Jurkat, Clone E6-1 (cell line): ENCODE measurements around the gene INSIG1.

ENCODE experiments used
- DNase-seq: peaks from one replicate; pipeline ENCODE4 v3.0.0-alpha.2; 2011; ENCODE audit warnings: low read depth, low spot score
- H3K4me3 ChIP-seq: 2 replicates; pipeline ENCODE4 v1.5.1; 2011; ENCODE audit warnings: mild to moderate bottlenecking, low read length, control low read depth, moderate library complexity

The INSIG1 gene

DNA sequence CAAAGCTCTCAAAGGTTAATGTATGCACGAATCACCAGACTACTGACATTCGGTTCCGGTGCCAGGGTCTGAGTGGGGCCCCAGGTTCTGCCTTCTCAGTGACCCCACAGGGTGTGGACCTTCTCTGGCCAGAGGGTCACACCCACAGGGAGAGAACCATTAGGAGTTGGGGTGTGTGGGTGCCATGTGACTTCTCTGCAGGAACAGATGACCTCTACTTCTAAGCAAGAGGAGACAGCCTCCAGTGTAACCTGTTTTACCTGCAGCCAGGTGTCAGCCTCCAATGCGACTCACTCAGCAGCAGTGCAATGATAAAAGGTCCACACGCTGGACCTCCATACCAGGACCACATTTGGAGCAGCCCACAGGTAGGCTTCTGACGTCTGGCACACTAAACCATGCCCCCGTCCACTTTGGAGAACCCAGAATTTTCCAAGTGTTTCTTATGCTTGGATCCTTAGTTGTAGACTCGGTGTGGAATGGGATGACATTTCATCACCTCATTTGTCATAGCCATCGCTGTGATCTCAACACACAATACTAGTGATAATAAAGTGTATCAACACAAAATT, 16.2 kb upstream of the INSIG1 start:
- no peak for DNase-seq
- H3K4me3 ChIP-seq, result no peak overlapping the region

- no peak for DNase-seq
- no peak overlapping the region for H3K4me3 ChIP-seq
Measured at GRCh38 chr7:155282671-155283070, 15.0 kb upstream of the INSIG1 start.

DNA sequence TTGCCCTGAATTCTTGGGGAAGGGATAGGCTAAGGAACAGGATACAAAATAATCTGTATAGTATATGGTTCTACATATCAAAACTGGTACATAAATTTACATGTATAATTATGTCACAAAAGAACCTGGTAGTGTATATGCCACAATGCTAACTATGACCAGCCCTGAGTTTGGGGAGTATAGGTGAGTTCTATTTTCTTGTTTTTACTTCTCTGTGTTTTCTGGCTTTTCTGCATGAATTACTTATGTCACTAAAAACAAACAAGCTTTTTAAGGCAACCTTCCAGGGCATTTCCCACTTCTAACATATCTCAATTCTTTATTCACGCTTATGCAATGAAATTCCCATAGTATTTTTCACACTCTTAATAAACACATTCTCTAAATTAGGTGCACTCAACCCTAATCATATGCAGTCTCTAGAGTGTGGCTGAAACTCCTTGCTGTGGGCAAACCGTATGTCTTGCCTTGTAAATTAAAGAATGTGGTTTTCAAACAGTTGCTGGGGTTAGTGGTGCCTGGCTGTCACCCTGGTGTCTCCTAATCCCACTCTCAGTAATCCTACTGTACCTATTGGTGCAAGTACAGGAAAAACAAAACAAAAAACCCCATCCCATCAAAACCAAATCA, 14.0 kb upstream of the INSIG1 start:
- DNase-seq, result peak; percentile 87

DNA sequence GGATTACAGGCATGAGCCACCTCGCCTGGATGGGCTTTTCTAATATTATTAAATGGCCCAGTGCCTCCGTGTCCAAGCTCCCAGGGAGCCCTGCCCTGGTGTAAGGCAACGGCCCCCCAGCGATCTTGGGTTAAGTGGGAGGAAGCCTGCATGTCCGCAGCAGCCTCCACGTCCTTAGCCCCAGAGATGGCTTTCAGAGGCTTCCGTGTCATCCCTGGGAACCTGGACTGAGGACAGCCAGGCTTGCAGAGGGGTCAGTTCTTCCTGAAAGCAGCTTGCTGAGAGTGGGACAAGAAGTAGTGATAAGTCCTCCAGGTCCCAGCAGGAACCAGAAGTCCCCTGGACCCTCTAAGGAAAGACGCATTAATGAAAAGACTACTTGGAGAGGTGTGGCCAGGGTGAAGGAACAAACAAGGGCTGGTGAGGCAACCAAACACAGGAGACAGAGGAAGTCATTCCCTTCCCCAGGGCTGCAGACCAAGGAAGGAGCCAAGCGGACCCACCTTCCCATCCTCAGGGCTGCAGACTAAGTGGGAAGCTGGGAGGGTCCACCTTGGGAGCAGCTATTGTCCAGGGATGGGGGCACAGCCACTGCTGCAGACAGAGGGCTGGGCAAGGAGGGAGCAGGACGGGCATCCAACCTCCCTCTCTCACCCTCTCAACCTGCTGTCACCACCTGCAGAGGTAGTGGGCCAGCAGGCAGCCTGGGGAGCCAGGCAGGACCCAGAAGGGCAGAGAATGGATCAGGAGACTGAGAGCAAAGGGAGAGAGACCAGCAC, 13.0 kb upstream of the INSIG1 start:
- DNase-seq, result no peak
- no peak overlapping the region for H3K4me3 ChIP-seq

More for the DNA sequence above, 14.0 kb upstream of the INSIG1 start:
- peak overlapping the region; percentile 3 for H3K4me3 ChIP-seq

DNA sequence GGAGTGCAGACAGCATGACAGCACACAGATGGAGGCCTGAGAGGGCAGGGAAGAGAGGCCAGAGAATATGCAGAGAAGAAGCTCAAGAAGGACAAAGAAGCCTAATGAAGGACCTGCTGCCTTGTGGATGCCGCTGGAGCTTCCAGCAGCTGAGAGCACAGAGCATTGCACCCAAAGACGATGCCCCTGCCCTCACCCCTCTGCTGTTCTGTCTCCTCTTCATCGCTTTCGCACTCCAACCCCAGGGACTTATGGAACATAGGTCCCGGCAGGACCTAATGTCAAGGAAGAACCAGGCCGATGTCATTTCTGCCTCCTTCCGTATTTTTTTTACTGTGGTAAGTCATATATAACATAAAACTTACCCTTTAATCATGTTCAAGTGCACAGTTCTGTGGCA, 12.3 kb upstream of the INSIG1 start:
- H3K4me3 ChIP-seq, result no peak overlapping the region
- no peak for DNase-seq

DNA sequence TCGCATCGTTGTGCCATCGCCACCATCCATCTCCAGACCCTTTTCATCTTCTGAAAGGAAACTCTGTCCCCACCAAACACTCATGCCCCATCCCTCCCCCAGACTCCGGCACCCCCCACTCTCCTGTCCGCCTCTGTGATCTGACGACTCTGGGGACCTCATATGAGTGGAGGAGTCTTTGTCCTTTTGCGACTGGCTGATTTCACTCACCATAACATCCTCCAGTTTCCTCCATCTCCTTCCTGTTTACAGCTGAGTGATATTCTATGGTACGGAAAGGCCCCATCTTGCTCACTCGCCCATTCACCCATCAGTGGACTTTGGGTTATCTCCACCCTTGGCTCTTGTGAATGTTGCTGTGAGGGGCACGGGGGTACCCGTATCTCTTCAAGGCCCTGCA, 11.8 kb upstream of the INSIG1 start:
- H3K4me3 ChIP-seq, result no peak overlapping the region
- no peak for DNase-seq

- no peak overlapping the region for H3K4me3 ChIP-seq
- no peak for DNase-seq
Measured at GRCh38 chr7:155286686-155287085, 11.0 kb upstream of the INSIG1 start.

- H3K4me3 ChIP-seq, result no peak overlapping the region
Measured at GRCh38 chr7:155287284-155287935, 10.3 kb upstream of the INSIG1 start.

DNA sequence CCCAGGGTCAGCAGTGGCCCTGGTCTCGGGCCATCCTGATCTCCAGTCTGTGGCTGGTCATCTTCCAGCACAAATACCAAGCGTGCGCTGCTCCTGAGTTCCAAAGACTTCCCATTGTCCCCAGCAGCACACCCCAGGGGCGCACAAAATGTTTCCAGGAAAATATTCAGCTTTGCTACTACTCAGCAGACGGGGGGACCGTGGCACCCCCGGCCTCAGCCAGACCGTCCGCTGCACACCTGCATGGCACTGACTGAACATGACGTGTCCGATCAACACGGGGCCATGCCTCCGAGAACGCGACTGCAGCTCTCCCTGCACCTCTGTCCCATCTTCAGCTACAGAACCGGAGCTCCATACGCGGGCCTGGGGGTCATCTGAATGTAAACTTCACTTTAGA, 9.6 kb upstream of the INSIG1 start:
- no peak for DNase-seq
- H3K4me3 ChIP-seq, result no peak overlapping the region

More at GRCh38 chr7:155287284-155287935, 10.3 kb upstream of the INSIG1 start:
- DNase-seq, result no peak

- H3K4me3 ChIP-seq, result no peak overlapping the region
- DNase-seq, result no peak
Measured at GRCh38 chr7:155289107-155289506, 8.6 kb upstream of the INSIG1 start.

- no peak for DNase-seq
- H3K4me3 ChIP-seq, result no peak overlapping the region
Measured at GRCh38 chr7:155289949-155290501, 7.7 kb upstream of the INSIG1 start.

DNA sequence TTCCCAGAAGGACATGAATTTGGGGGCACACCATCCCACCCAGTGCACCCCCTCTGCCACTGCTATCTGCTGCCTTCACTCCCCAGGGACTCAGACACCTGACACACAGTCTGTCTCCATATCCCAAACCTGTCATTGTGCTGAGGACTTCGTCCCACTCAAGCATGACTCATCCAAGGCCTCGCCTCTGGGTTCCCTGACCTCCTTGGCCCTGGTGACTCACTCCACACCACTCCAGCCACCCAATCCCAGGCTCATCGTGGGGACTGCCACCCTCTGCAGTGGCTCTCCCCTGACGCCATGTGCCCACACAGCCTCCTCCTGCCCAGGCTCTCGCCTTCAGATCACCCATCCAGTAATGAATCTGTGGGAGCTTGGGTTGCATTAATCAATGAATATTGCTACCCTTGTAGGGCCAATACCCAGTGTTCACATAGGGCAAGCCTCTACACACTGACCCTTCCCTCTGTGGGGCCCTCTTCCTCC, 6.6 kb upstream of the INSIG1 start:
- no peak for DNase-seq
- no peak overlapping the region for H3K4me3 ChIP-seq

- no peak for DNase-seq
Measured at GRCh38 chr7:155291729-155292128, 5.9 kb upstream of the INSIG1 start.

GRCh38 chr7:155292680-155293226, 4.9 kb upstream of the INSIG1 start:
- no peak overlapping the region for H3K4me3 ChIP-seq
- no peak for DNase-seq

More at GRCh38 chr7:155291729-155292128, 5.9 kb upstream of the INSIG1 start:
- no peak overlapping the region for H3K4me3 ChIP-seq

DNA sequence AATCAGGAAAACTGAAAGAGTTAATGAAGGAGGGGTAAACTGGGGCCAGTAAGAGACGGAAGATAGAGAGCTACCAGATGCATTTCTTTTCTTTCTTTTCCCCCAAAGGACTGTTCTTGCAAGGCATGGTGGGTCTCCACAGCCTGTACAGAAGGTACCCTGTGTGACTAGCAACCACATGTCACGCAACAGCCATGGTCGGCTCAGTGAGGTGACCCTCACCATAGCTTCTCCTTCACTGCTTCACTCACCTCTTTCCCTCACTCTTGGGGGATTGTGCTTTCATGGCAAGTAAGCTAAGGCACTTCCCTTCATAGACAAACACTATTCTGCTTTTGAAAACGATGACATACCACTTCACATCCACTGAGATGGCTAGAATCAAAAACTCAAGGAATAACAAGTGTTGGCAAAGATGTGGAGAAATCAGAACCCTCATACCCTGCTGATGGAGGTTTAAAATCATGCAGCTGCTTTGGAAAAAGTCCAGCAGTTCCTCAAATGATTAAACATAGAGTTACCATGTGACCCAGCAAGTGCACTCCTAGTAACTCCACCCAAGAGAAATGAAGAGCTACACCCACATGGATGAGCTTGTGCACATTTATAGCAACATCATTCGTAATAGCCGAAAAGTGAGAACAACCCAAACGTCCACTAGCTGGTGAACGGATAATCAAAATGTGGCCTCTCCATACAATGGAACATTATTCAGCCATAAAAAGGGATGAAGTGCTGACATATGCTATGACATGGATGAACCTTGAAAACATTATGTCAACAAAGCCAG, 3.8 kb upstream of the INSIG1 start:
- DNase-seq, result no peak
- no peak overlapping the region for H3K4me3 ChIP-seq

GRCh38 chr7:155294511-155294778, 3.2 kb upstream of the INSIG1 start:
- H3K4me3 ChIP-seq, result no peak overlapping the region
- DNase-seq, result no peak

GRCh38 chr7:155295511-155295910, 2.2 kb upstream of the INSIG1 start:
- no peak for DNase-seq
- no peak overlapping the region for H3K4me3 ChIP-seq

- DNase-seq, result no peak
- H3K4me3 ChIP-seq, result peak overlapping the region; percentile 65
Measured at GRCh38 chr7:155296006-155296787, 1.5 kb upstream of the INSIG1 start.
